HL-60 (cell line): Measurements from ENCODE around the gene LY86.

Source experiments
- POLR2AphosphoS5 ChIP-seq: IDR thresholded peaks from 2 replicates; pipeline ENCODE4 v1.6.1; 2012; ENCODE audit warnings: low read depth
- TF ChIP-seq, protein P1 (sequence below): IDR thresholded peaks from one replicate; pipeline ENCODE4 v1.5.1; 2011; ENCODE audit warnings: low read length, control low read depth, inconsistent platforms; ENCODE audit not compliant: insufficient read depth

DNA sequence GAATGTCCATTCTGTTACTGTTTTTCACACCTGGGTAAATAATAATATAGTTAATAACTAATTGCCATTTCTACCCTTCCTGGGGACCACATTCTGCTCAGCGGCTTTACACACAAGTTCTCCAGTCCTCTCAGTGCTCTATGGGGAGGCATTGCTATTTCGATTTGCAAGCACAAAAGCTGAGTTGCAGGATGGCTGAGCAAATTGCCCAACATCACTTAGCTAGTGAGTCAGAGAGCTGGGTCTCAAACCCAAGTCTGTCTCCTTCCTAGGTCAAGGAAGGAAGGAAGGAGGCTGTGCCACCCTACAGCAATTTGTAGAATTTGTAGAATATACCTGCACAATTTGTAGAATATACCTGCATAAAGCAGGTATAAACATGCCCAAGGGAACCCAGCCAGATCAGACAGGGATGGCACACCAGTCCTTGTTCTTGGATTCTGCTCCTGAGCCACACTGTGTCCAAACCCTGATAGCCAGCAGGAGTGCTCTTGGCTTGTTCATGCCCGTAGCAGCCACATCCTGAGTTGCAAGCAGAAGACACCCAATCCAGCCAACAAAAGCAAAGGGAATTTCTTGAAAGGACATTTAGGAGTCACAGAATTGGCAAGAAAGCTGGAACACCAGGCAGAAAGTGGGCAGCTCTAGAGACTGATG lies 56.9 kb downstream of the LY86 start:
- TF ChIP-seq, protein P1, sequence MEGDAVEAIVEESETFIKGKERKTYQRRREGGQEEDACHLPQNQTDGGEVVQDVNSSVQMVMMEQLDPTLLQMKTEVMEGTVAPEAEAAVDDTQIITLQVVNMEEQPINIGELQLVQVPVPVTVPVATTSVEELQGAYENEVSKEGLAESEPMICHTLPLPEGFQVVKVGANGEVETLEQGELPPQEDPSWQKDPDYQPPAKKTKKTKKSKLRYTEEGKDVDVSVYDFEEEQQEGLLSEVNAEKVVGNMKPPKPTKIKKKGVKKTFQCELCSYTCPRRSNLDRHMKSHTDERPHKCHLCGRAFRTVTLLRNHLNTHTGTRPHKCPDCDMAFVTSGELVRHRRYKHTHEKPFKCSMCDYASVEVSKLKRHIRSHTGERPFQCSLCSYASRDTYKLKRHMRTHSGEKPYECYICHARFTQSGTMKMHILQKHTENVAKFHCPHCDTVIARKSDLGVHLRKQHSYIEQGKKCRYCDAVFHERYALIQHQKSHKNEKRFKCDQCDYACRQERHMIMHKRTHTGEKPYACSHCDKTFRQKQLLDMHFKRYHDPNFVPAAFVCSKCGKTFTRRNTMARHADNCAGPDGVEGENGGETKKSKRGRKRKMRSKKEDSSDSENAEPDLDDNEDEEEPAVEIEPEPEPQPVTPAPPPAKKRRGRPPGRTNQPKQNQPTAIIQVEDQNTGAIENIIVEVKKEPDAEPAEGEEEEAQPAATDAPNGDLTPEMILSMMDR = no peak
- TF ChIP-seq POLR2AphosphoS5 = no peak
